ENCODE measurements around the gene SLC25A15.

DNA sequence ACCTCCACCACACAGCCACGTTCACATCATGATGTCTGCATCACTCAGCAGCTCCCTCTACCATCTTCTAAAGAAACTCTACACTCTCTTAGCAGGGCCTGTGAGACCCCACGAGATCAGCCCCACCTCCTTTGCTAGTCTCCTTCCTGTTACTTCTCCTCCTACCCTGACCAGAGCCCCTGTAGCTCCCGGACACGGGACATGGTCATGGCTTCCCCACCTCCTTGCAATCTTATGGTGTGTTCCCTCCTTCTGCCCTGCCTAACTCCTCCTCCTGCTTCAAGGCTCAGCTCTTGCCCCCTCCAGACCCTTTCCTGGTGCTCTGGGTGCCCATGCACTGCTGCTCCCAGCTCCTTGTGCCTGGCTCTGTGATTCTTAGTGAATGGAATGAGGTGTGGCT, 10.4 kb upstream of the SLC25A15 start:
- TF ChIP-seq CTCF (IDR thresholded peaks at IDR 0.05; ENCODE audit: insufficient read depth, low read length, poor library complexity, severe bottlenecking) (no peak), EZH2phosphoT487 (conservative IDR thresholded peaks at IDR 0.05; ENCODE audit: low read length) (no peak)
